ENCODE data around the gene TTYH3.

DNA sequence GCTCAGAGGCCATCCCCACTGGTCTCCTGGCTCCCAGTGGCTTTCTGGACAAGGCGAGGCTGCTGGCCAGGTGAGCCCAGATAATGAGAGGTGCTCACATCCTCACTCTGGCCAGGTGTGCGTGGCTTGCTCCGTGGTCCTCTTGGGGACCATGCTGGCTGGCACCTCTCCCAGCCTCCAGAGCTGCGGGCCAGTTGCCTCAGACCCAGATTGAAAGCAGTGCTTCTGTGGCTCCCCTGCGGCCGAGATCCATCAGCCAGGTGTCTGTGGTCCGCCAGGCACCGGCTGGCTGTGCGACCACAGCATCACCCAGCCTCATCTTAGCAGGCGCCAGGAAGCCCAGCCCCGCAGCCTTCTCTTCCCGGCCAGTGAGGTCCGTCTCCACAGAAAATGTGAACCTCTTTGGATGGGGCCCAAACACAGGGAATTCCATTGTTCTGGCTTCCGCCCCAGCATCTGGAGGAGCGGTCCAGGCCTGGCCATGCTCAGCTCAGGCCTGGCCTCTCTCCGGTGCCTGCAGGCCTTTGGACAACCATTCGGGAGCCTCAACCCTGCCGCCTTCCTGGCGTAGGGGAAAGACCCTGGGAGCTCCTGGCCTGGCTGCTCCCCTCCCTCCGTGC is 5.2 kb upstream of the TTYH3 start:
- no peak for TF ChIP-seq GATA2 (IDR thresholded peaks at IDR 0.05; ENCODE audit: low read depth, low read length)
- TF ChIP-seq GATA3 (IDR thresholded peaks at IDR 0.05; ENCODE audit: low read depth, low read length): no peak
